ENCODE results near the gene ATP5ME.

ATP5ME gene

DNA sequence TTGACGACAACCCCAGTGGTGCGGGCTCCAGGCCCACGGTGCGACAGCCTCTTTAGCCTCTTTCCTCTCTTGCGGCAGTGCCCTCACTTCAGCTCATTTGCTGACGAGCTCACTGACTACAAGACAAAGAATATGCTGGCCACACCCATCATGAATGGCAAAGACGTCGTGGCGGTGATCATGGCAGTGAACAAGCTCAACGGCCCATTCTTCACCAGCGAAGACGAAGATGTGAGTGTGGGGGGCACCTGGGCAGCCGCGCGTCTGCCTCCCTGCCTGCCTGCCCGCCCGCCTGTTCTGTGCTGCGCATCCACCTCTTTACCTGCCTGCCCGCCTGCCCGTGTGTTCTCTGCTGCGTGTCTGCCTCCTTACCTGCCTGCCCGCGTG lies 39.5 kb downstream of the ATP5ME start:
- DNase-seq (ENCODE audit: low read depth), result no peak

DNA sequence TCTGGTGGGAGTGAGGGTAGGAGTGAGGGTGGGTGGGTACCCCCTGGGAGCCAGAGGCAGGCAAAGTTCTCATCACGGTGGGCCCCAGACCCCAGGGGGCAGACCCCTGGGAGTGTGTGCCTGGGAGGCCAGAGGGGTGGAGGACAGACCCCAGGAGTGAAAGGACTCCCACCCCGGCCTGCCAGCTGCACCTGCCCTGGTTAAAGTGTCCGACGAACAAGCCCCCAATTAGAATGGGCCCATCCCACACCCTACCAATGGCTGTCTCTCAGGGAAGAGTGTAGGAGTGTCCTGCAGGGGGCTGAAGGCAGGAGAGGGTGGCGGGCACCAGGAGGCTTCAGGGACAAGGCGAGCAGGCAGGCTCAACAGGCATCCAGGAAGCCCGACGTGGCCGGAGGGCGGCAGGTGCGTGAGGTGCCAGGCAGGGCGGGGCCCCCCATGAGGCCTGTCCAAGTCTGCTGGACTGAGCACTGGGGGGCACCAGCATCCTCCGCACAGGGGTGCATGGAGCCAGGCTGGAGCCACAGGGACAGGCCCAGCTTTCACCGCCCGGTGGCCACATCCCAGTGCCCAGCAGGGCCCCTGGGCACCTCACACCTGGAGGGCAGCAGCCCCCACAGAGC lies 40.0 kb downstream of the ATP5ME start:
- no peak for DNase-seq (ENCODE audit: low read depth)

DNA sequence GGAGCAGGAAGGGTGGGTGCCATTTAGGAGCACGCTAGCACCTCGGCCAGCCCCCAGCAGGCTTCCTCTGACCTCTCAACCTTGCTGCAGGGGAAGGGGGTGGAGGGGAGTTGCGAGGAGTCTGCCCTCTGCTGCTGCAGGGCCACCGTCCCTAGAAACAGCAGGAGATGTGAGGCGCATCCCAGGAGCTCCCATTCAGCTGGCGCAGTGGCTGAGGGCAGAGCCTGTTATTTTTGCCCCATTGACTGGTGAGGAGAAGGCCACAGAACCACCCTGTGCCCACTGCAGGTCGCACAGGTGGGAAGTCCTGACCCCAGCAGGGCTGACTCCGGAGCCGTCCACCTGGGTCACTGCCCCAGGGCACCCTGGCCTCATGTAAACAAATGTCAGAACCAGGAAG lies 40.7 kb downstream of the ATP5ME start:
- DNase-seq (ENCODE audit: low read depth), result no peak

DNA sequence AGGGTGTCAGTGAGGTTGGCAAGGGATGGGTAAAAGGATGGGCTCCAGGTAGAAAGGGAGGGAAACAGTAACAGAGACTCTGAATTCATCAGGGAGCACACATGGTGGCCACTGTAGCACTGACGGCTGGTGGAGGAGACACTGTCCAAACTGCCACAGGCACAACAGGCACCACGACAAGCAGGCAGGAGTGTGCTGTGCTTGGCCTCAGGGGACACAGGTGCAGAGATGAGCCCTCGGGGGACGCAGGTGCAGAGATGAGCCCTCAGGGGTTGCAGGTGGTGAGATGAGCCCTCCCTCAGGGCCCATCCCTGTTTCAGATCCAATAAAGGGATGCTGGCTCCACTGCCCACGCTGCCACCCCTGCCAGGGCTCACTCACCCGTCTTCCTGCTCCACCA lies 41.1 kb downstream of the ATP5ME start:
- DNase-seq (ENCODE audit: low read depth), result no peak

- DNase-seq (ENCODE audit: low read depth), result no peak
Measured at GRCh38 chr4:632196-632790, 41.8 kb downstream of the ATP5ME start.

- DNase-seq (ENCODE audit: low read depth), result no peak
Measured at GRCh38 chr4:630656-631055, 43.4 kb downstream of the ATP5ME start.

DNA sequence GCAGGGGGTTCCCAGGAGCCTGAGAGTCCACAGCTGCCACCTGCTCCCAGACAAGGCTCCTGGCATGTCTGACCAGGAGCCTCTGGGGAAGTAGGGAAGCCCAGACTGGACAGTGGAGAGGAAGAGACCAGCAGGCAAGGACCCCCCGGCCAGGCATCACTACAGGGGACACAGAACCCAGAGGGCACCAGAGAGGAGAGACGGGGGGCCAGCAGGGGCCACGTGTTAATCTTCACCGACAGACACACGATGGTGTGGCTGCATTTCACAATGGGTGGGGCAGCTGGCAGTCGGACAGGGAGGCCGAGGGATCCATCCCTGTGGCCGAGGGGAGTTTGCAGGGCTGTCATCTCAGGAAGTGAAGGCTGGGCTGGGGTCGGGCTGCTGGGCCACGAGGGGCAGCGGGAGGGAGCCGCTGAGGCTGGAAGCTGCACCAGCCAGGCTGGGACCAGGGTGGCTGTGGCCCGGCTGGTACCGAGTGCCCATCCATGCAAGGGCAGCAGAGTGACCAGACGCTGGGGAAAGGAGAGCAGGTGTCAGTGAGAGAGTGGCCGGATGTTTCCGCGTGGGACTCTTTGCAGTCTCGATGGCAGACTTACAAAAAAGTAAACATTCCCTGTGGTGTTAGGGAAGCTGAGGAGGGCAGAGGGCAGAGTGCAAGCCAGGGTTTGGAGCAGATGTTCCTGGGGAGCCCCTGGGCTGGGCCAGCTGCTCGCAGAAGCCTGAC lies 44.0 kb downstream of the ATP5ME start:
- no peak for DNase-seq (ENCODE audit: low read depth)

DNA sequence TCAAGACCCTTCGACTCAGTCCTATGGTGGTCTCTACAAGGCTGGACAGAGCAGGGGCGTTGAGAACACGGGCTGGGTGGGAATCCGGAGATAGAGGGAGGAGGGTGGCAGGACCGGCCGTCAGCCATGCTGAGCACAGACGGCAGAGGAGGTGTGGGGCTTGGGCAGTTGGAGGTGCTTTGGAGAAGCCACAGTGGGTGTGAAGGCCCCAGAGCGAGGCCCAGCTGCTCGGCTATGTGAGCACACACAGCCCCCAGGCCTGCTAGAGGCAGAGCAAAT lies 44.5 kb downstream of the ATP5ME start:
- no peak for DNase-seq (ENCODE audit: low read depth)

DNA sequence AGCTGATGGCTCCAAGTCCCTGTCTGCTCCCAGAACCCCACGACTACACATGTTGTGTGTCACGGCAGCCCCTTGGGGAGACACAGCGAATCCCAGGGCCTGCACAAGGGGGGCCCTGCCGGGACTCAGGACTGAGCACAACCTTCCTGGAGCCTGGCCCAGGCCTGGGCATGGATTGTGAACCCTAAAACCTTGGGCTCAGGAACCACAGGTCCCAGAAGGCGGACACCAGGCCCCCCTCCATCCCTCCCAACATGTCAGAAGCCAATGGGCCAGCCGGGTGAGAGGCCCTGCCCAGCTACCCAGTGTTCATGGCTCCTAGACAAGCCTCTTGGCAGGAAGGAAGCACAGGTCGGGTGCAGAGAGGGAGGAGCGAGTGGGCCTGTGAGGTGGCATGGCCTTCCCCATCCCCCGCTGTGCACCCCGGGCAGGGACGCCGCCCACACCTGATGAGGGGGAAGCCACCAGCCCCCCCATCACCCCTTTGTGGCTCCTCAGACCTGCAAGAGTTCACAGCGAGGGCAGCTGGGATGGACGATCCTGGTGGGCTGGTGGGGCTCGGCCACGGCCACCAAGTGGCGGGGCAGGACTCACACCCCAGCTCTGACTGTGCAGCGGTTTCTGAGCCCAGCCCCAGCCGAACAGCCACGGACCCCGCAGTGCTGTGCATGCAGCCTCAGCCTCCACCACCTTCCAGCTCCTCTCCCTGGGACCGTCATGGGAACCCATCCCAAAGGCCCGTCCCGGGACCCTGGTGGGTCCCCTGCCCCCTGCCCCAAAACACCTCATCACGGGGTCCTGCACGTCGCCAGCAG lies 45.0 kb downstream of the ATP5ME start:
- no peak for DNase-seq (ENCODE audit: low read depth)

DNA sequence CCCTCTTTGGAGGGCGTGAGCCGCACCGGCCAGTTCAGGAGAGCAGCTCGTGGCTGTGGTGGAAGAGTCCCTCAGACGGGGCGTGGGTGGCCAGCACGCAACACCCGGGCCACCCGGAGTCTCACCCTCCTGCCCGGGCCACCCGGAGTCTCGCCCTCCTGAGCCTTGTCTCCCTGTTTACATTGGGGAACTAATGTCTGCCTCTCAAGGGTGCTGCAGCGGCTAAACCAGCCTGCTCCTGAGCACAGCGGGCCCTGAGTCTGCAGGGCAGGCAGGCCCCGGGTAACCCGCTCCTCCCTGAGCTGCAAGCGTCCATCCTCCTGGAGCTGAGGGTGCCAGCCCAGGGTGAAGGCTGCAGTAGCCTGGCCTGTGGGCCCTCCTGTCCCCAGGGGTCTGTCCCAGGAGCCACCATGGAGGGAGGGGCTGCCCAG lies 45.8 kb downstream of the ATP5ME start:
- no peak for DNase-seq (ENCODE audit: low read depth)

- DNase-seq (ENCODE audit: low read depth), result no peak
Measured at GRCh38 chr4:627347-628125, 46.5 kb downstream of the ATP5ME start.

DNA sequence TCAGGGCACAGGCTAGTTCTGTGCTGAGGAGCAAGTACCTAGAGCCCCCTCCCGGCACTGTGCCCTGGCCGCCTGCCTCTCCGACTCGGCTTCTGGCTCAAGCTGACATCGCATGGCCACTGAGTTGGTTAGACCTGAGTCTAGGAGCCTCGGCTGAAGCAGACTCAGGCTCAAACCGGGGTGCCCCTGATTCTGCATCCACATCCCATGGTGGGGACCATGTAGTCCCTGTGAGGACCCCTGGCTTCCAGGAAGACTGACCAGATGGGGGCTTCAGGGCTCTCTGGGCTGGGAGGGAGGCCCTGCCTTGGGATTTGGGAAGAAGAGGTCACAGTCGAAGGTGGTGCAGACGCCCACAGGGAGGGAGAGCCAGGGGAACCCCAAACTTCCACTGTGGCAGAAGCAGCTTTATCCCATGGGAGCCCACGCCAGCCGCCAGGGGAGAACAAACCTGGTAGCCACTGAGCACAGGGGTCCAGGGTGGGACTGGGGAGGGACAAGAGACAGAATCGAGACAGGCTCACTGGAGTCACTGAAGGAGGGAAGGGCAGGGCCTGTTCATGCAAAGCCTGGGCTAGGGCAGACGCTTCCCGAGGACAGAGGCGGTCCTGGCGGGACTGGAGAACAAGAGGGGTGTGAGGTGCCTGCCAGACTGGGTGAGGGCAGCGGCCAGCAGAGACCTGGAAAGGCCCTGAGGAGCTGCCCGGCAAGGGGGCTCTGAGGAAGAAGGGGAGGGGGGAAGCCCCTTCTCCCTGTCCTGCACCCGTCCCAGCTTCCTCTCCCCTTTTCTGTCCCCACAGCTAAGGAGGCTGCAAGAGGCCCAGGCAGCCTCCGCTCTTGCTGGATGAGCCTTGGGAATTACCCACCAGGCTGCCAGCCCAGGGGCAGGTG lies 47.6 kb downstream of the ATP5ME start:
- DNase-seq (ENCODE audit: low read depth), result no peak

- DNase-seq (ENCODE audit: low read depth), result no peak
Measured at GRCh38 chr4:625631-626161, 48.4 kb downstream of the ATP5ME start.

DNA sequence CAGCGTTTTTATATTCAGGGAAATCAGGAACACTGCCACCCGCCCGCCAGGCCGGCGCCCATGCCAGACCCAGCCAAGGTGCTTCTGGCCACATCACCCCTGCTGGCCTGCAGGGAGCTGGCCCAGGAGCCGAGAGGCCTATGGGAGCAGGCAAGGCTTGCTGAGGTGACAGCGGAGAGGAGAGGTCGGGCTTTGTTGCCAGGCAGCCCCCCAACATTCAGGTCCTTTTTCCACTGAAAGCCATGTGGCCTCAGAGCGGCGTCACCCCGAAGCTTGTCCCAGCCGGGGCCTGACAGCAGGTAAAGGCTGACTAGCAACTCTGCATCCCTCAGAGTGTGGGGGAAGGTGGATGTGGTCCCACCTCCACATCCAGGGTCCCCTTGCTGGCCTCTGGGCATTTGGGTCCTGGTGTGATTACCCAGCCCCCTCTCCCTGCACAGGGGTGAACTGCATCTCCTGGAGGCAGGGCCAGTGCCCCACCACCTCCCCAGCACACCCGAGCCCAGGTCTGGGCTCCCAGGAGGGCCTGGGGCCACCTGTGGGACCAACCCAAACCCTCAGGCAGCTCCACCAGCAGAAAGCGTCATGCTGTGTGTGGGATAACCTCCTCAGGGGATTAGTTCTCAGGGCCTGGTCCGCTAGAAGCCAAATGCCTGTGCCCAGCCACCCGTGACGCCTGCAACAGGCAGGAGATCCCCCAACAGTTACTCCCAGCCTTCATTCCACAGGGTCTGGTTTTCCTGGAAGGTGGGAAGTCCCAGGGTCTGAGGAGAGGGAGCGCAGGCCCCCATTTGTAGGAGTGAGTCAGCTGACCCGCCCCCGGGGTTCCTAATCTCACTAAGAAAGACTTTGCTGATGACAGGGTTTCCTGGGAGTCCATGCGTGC lies 49.1 kb downstream of the ATP5ME start, which contains the start of gene PDE6B:
Gene PDE6B, plus strand, starts transcription at position 869 of the 886 bp plus-strand sequence. CDS start 54 bp downstream, outside the sequence.
- no peak for DNase-seq (ENCODE audit: low read depth)

GRCh38 chr4:623914-624566 lies 50.0 kb downstream of the ATP5ME start:
- no peak for DNase-seq (ENCODE audit: low read depth)

- no peak for DNase-seq (ENCODE audit: low read depth)
Measured at GRCh38 chr4:622996-623913, 50.8 kb downstream of the ATP5ME start.
